ENCODE measurements around the gene AP1S1.

The AP1S1 gene

DNA sequence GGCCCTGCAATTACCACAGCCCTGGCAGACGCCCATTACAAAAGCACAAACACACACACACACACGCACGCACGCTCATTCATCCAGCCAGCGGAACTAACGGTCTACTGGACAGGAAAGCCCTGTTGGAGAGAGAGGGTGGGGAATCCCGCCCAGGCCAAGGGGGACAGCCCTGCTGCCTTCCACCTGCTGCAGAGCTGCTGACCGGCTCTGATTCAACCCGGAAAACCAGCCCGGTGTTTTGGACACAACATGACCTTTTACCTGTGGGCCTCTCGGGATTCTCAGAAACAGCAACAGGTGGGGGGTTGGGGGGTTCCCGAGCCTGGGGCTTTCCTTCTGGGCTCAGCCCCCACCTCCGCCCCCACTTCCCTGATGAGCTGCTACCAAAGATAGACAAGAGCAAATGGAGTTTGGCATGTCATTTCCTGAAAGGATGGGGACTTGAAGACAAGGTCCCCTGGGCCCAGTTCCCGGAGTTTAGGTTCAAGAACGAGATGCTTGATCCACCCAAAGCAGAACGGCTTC is 45.9 kb upstream of the AP1S1 start:
- H3K27me3 ChIP-seq (ENCODE audit: insufficient read depth, low read length, poor library complexity): no peaks in the 10 kb centered on the region
- DNase-seq: no peak
- no peaks in the 10 kb centered on the region for H3K79me2 ChIP-seq (ENCODE audit: insufficient read depth, low read length)
- TF ChIP-seq, protein P1, sequence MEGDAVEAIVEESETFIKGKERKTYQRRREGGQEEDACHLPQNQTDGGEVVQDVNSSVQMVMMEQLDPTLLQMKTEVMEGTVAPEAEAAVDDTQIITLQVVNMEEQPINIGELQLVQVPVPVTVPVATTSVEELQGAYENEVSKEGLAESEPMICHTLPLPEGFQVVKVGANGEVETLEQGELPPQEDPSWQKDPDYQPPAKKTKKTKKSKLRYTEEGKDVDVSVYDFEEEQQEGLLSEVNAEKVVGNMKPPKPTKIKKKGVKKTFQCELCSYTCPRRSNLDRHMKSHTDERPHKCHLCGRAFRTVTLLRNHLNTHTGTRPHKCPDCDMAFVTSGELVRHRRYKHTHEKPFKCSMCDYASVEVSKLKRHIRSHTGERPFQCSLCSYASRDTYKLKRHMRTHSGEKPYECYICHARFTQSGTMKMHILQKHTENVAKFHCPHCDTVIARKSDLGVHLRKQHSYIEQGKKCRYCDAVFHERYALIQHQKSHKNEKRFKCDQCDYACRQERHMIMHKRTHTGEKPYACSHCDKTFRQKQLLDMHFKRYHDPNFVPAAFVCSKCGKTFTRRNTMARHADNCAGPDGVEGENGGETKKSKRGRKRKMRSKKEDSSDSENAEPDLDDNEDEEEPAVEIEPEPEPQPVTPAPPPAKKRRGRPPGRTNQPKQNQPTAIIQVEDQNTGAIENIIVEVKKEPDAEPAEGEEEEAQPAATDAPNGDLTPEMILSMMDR (IDR thresholded peaks at IDR 0.05; ENCODE audit: borderline replicate concordance, extremely low read depth, low read length, poor library complexity, severe bottlenecking): no peak
- TF ChIP-seq EZH2 (IDR thresholded peaks at IDR 0.05; ENCODE audit: borderline replicate concordance, low read depth, low read length, severe bottlenecking): no peak
- H3K9me3 ChIP-seq (ENCODE audit: insufficient read depth, low read length, severe bottlenecking): no peaks in the 10 kb centered on the region
- no peak overlapping the region for H3K4me3 ChIP-seq (ENCODE audit: low read depth in 1 of 2, low read length in 2 of 2)
- H3K4me1 ChIP-seq (ENCODE audit: insufficient read depth, low read length): no peaks in the 10 kb centered on the region
- H2AFZ ChIP-seq (ENCODE audit: low read depth, low read length): no peak overlapping the region
- no peak overlapping the region for H3K4me2 ChIP-seq (ENCODE audit: insufficient read depth, low read length)
- H3K36me3 ChIP-seq (ENCODE audit: insufficient read depth, low read length): no peaks in the 10 kb centered on the region
- H3K9ac ChIP-seq (ENCODE audit: low read depth, low read length): no peak overlapping the region
- no peak overlapping the region for H3K27ac ChIP-seq (ENCODE audit: low read length)
- H4K20me1 ChIP-seq (ENCODE audit: insufficient read depth, low read length): no peaks in the 10 kb centered on the region
- no peak for ATAC-seq (ENCODE audit: insufficient read depth, low read depth)

DNA sequence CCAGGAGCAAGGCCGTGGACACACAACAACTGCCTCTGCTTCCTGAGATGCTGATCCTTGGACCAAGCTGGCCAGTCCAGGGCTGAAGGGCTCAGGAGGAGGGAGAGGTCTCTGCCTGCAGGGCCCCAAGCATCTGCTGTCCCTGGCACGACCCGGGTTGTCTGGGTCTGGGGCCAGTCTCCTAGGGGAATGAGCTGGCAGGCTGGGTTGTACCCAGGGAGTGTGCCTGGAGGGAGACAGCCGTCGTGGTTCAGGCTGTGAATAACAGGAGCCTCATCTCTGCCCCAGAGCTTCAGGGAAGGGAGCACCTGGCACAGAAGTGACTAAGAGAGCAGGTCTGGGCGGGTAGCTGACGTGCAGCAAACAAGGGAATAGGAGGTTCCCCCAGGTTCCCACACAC is 45.3 kb upstream of the AP1S1 start:
- ATAC-seq (ENCODE audit: insufficient read depth, low read depth) (no peak), DNase-seq (no peak)
- no peak overlapping the region for H3K27ac ChIP-seq (ENCODE audit: low read length)
- H4K20me1 ChIP-seq (ENCODE audit: insufficient read depth, low read length): no peaks in the 10 kb centered on the region
- H3K4me2 ChIP-seq (ENCODE audit: insufficient read depth, low read length): no peak overlapping the region
- no peaks in the 10 kb centered on the region for H3K4me1 ChIP-seq (ENCODE audit: insufficient read depth, low read length)
- no peaks in the 10 kb centered on the region for H3K27me3 ChIP-seq (ENCODE audit: insufficient read depth, low read length, poor library complexity)
- H3K79me2 ChIP-seq (ENCODE audit: insufficient read depth, low read length): no peaks in the 10 kb centered on the region
- no peaks in the 10 kb centered on the region for H3K9me3 ChIP-seq (ENCODE audit: insufficient read depth, low read length, severe bottlenecking)
- no peak overlapping the region for H2AFZ ChIP-seq (ENCODE audit: low read depth, low read length)
- H3K36me3 ChIP-seq (ENCODE audit: insufficient read depth, low read length): no peaks in the 10 kb centered on the region
- TF ChIP-seq, protein P1 (IDR thresholded peaks at IDR 0.05; ENCODE audit: borderline replicate concordance, extremely low read depth, low read length, poor library complexity, severe bottlenecking): no peak
- no peak for TF ChIP-seq EZH2 (IDR thresholded peaks at IDR 0.05; ENCODE audit: borderline replicate concordance, low read depth, low read length, severe bottlenecking)
- H3K9ac ChIP-seq (ENCODE audit: low read depth, low read length): no peak overlapping the region
- no peak overlapping the region for H3K4me3 ChIP-seq (ENCODE audit: low read depth in 1 of 2, low read length in 2 of 2)

DNA sequence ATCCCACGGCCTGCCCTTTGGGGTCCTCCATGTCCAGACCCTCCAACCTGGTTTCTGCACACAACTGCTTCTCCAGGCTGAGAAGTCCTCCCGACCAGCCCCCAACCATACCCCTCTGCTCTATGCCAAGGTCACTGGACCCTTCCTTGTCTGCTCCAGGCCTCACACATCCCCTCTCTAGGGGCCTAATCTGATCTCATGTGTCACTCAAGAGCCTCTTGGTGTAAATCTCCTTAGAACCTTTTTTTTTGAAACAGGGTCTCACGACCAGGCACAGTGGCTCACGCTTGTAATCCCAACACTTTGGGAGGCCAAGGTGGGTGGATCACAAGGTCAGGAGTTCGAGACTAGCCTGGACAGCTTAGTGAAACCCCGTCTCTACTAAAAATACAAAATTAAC is 44.9 kb upstream of the AP1S1 start:
- Histone ChIP-seq H3K9ac (ENCODE audit: low read depth, low read length) (no peak overlapping the region), H3K4me2 (ENCODE audit: insufficient read depth, low read length) (no peak overlapping the region)

More for the DNA sequence above, 44.9 kb upstream of the AP1S1 start:
- Histone ChIP-seq H3K27me3 (ENCODE audit: insufficient read depth, low read length, poor library complexity) (no peaks in the 10 kb centered on the region), H2AFZ (ENCODE audit: low read depth, low read length) (no peak overlapping the region), H3K9me3 (ENCODE audit: insufficient read depth, low read length, severe bottlenecking) (no peaks in the 10 kb centered on the region), H3K36me3 (ENCODE audit: insufficient read depth, low read length) (no peaks in the 10 kb centered on the region), H3K4me3 (ENCODE audit: low read depth in 1 of 2, low read length in 2 of 2) (no peak overlapping the region), H4K20me1 (ENCODE audit: insufficient read depth, low read length) (no peaks in the 10 kb centered on the region), H3K79me2 (ENCODE audit: insufficient read depth, low read length) (no peaks in the 10 kb centered on the region), H3K27ac (ENCODE audit: low read length) (no peak overlapping the region), H3K4me1 (ENCODE audit: insufficient read depth, low read length) (no peaks in the 10 kb centered on the region)
- ATAC-seq (ENCODE audit: insufficient read depth, low read depth) (no peak), DNase-seq (no peak)
- TF ChIP-seq, protein P1 (IDR thresholded peaks at IDR 0.05; ENCODE audit: borderline replicate concordance, extremely low read depth, low read length, poor library complexity, severe bottlenecking): no peak
- TF ChIP-seq EZH2 (IDR thresholded peaks at IDR 0.05; ENCODE audit: borderline replicate concordance, low read depth, low read length, severe bottlenecking): no peak
